Activated CD4-positive, CD25-positive, alpha-beta regulatory T cell treated with anti-CD3 and anti-CD28 coated beads, Interleukin-2, amount 50 U/mL, for 24 hours (primary cell): ENCODE data around the gene RTP3.

Experiments used
- ATAC-seq, 2 donors: fragments of 150-1000 bp; cut with Tn5 transposase; one replicate each; pipeline ENCODE4 v1.10.0; 2021; ENCODE audit warnings: mild to moderate bottlenecking in 1 of 2, moderate library complexity in 1 of 2

Gene RTP3

DNA sequence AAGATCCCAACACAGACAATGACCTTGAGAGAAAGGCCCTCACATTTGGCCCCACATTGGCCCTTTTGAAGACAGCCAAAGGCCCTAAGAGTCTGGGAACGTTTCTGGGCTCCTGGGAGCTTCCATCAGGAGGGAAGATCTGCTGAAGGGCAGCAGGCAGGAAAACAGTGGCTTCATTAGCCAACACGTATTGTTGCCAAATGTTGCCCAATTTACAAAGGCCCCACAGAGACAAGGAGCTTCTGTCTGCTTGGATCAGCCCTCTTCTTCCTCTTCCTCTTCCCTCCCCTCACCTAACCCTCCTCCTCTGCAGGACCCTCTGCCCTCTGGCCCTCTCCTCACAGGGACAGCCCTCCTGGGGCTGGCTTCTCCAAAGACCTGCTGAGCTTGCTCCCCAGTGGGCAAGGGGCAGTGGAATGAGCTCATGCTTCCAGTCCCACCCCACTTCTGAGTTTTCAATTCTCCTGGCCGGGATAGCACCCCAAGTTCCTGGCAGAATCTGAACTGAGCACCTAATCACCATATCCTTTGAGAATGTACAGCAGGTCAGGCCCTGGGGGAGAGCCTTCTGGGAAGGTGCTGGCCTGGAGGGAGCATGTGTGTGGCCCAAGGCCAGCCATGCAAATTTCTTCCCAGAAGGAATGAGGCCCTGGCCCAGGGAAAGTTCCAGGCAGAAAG is 28.0 kb upstream of the RTP3 start:
- no peak for ATAC-seq

DNA sequence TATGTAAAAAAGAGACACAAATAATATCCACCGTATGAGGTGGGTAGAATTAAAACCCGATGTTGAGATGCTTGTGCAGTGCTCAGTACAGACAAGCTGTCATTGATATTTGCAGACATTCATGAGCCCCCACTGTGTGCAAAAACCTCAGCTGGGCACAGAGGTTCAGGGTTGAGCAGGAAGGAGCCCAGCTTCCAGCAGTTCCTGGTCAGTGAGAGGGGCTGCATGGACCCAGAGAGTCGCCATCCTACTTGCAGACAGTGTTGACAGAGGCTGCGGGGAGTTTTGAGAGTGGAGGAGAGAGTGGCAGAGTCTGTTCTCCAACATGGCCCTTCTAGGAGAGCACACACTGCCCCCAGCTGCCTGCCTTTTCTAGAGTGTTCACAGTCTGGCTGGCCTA is 26.9 kb upstream of the RTP3 start:
- no peak for ATAC-seq

DNA sequence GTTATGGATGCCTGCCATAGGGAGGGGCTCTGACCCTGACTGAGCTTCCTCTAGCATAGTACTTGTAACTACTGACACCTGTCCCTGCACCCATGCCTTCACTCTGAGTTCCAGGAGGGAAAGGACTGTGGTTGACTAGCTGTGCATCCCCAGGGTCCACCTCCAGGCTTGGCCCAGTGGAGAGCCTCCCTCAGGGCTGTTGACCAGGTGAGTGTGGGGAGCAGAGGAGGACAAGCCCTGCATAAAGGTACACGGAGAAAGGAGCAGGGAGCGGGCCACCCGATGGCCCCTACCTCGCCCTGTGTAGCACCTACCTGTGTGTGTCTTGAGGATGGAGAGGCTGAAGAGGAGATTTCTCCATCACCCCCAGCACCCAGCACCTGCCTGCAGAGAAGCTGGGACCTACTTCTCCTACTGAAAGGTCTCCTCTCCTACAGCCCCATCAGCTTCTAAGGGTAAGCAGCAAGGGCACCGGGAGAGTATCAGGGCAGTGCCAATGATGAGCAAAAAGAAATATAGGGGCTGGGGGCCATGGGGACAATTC is 26.3 kb upstream of the RTP3 start:
- ATAC-seq, result no peak

DNA sequence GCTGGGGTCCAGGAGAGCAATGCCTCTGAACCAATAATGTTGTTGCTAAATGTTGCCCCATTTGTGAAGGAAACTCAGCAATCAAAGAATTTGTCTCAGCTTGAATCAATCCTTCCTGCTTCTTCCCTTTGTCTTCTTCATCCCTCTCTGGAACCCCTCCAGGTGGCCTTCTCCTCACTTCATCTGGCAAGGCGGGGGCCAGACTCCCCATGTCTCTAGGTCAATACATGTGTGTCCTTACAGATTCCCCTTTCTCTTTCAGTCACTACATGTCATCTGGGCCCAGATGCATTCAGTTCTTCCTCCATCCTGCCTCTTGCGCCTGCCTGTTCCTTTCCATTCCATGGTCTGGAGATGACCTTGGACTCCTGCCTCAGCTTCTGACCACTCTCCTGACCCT is 25.0 kb upstream of the RTP3 start:
- ATAC-seq, result no peak

DNA sequence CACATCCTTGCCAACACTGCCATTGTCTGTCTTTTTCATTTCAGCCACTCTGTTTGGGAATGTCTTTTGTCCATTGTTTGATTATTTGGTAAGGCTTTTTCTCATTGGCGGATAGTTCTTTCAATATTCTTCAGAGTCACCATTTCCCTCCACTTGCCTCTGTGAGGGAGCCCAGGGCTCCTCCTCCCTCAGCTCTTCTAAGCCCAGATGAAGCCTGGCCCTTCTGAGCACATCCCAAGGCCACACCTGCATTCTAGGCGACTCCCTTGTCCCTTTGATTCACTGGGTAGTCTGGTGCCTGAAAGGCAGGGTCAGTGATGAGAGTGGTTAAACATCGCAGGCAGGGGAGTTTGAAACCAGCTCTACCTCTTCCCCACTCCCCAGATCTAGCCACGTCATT is 20.6 kb upstream of the RTP3 start:
- ATAC-seq, result no peak

DNA sequence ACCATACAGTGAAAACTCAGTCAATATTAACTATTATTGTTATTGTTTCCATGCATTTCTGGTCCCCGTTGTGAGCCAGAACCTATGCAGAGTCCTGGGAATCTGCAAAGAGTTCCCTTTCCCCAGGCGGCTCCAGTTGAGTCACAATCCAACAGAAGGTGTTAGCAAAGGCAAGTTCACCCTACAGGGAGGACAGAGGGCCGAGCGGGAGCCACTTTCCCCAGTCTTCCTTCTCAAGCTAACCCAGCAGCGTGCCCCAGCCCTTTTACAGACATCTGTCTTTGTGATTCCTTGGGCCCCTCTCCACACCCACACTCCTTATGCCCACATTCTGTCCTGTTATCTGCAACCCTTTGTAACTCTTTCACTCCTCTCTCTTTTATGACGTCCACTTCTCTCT is 20.0 kb upstream of the RTP3 start:
- no peak for ATAC-seq

DNA sequence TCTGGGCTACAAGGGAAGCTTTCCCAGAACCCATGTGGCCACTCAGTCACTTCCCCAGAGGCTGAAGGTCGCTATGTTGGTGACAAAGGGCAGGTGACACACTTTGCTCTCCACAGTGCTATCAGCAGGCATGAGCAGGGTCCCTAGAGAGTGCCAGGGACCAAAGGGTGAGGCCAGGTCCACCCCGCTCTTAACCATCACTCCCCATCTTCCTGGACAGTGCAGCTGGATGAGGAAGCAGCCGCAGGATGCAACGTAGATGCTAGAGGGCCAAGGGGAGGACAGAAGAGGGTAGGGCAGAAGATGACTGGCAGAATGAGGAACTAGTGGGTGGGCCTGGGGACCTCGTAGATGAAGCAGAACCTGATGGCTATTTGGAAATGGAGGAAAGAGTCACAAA is 19.4 kb upstream of the RTP3 start:
- no peak for ATAC-seq

DNA sequence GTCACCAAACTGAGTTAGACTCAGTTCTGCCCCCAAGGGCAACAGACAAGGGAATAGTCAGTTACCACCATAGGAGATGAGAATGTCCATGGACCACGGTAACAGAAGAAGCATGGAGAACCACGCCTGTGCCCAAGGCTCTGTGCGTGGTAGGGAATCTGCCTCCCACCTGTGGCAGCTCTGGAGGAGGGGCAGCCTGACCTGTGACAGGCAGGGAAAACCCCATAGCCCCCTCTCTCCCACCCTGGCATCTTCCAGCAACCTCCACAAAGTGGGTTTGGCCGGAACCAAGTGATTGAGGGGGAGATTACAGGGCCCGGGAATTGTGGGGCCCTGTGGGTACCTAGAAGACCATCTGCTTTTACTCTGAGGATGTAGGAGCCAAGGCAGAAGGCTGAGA is 18.8 kb upstream of the RTP3 start:
- ATAC-seq, result no peak

DNA sequence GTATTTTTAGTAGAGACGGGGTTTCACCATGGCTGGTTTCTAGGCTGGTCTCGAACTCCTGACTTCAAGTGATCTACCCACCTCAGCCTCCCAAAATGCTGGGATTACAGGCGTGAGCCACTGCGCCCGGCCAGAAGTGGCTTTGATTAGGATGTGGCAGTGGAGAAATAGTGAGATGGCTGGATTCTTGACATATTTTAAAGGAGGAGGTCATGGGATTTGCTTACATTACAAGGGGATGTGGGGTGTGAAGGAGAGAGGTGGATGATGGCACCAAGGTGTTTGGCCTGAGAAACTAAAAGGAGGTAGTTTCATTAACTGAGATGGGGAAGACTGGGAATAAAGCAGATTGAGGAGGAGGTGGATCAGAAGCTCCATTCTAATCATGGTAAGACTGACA is 18.1 kb upstream of the RTP3 start:
- ATAC-seq, result no peak

DNA sequence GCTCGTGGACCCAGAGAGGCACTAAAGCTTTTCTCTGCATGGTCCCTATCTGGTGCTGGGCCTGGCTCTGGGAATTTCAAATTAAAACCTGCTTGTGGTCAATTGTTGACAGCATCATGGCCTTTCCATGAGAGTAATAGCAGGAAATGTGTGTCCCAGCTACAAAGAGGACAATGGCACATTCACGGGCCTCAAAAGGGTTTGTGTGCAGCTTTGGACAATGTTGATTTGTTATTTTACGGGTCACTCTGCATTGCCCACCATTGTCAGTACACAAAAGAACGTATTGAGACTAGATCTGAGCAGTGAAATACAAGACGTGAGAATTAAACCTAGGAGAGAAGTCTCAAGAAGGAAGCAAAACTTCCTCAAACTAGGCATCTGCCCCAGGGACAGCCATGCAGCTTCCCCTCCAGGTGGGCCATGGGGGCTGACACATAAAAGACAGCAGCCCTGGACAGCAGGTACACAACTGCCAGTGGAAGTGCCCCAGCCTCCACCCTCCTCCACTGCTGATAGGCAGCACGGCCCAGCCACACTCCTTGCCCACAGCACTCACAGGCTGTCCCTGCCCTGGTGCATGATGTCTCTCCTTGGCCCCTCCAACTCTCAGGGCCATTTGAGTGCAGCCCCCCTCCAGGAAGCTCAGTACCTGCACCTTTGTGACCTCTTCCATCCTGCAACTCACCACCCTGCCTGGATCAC is 17.1 kb upstream of the RTP3 start:
- ATAC-seq, result no peak

DNA sequence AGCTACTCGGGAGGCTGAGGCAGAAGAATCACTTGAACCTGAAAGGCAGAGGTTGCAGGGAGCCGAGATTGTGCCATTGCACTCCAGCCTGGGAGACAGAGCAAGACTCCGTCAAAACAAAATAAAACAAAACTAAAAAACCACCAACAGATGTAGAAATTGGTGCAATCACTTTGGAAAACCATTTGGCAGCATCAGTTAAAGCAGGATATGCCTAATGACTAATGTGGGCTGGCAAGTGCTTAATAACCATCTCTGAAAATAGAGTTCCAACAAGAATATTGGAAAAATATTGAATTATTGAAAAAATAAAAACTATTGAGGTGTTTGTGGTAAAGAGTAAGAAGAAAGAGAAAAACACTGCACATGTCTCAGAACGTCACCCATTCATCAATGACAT is 16.1 kb upstream of the RTP3 start:
- ATAC-seq, result no peak

DNA sequence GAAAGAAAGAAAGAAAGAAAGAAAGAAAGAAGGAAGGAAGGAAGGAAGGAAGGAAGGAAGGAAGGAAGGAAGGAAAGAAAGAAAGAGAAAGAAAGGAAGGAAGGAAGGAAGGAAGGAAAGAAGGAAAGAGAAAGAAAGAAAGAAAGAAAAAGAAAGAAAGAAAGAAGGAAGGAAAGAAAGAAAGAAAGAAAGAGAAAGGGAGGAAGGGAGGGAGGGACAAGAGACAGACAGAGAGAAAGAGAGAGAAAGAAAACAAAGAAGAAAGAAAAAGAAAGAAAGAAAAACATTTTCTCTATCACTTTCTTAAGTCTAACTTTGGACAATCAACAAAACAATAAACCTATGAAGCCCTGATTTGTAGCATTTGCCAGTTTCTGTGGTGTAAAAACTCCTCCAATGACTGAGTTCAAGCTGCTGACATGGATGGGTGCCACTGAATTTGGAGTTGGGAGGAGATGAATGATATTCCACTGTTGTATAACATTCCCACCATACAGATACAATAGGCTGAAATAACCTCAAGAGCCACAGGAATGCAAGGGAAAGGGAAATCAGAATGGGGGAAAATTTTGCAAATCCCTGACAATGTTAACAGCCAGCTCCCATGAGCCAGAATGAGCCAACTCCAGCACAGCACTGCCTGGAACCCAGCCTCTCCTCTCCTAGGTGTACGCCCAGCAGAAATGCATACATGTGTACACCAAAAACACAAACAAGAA is 15.0 kb upstream of the RTP3 start:
- no peak for ATAC-seq

DNA sequence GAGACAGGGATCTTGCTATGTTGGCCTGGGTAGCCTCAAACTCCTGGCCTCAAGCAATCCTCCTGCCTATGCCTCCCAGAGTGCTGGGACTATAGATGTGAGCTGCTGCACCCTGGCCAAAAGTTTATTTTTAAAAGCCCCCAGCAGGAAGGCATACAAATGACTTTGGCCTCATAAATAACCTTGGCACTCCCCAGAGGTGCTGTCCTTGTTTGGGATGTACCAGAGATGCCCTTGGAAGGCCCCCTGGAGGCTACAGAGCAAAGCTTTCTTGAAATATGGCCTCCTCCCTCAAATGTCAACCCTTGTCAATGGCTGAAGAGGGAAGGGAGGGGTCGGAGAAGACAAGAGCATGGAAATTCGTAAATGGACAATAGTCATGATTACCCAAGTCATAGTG is 14.0 kb upstream of the RTP3 start:
- ATAC-seq, result no peak

DNA sequence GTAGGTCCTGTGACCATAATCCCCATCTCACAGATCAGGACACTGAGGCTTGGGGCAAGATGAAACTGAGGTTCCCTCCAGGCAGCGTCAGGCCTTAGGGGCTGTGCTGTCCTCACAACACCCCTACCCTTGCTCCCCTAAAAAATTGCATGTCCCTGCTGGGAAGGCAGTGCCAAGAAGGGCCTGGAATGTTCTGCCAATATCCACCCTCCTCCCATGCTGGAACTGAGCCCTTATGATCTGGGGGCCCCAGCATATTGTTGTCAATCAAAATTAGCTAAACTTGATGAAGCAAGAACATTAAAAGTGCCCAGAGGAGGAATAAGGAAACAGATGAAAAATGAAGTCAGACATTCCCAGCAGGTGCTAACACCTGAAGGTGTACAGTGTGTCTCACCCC is 13.4 kb upstream of the RTP3 start:
- no peak for ATAC-seq

DNA sequence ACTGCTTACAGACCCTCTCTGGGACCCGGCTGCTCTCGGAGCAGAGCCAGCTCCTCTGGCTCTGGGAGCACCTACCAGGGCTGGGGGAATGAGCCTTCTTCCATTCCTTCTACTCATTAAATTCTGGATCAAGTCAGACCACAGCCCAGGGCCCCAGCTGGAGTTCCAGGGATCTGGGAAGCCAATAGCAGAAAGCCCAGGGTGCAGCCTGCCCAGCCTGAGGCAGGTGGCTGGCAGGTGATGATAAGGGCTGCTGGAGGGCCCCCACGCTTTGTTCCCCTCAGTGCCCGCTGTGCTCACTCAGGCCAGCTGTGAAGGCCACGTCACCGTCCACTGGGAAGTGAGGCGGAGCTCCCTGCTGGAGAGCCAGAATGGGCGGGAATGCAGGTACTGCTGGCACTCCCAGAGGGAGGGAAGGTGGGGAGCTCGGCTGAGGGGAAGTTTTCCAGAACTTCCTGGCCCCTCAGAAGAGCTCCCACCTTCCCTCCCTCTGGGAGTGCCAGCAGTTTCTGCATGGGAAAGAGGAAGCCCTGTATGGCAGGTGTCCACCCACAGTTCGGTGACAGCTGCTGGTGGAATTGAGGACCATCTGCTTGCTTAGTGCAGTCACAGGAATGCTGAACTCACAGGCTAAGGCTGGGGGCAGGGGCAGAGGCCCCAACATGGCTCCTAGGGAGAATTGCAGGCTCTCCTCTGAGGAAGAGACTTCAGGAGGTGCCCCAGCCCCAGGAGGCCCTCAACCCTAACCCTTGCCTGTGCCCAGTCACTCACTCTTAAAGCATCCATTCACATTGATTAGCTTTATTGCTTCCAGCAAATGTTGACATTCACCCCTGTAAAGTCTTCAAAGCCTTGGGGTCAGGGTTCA is 12.6 kb upstream of the RTP3 start:
- no peak for ATAC-seq

DNA sequence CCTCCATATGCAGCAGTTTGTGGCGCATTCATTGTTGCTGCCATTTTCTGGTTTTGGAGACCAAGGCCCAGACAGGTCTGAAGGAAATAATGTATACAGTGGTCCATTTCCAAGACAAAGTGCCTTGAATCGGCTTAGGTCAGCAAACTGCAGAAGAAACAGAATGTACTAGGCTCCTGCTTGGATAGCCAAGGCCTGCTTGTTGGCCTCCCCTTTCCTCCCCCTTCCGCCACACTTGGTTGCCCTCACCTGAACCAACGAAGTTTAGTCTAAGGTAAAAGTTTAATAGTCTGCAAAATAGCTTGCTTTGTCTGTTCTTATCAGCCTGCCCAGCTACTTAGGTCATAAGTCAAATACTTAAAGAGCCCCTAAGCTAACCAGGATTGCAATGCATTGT is 12.0 kb upstream of the RTP3 start:
- ATAC-seq, result no peak

DNA sequence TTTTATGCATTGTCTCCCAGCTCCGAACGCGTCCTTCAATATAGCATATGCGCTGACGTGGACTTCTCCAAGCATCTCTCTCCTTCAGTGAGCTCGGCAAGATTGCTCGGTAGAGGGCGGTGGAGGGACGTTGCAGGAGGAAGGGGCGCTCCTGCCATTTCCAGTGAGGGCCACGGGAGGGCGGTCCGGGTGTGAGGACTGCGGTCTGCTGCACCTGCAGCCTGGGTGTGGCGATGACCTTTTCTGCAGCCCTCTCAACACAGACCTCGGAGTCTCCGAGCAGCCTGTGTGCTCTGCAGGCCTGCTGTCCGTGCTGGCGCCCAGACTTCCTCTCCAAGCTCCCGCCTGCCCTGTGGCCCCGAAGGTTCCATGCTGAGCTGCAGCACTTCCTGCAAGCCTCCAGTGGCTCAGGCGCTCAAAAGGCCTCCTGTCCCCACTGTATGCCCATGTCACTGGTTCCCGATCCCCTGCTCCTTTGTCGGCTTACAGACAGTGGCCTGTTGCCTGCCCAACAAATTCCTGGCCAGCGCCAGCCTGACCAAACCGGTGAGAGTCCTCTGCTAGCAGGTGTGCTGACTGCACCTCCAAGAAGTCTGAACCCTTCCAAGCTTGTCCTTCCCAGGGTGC is 8.9 kb upstream of the RTP3 start:
- ATAC-seq, result peak; percentile 96

DNA sequence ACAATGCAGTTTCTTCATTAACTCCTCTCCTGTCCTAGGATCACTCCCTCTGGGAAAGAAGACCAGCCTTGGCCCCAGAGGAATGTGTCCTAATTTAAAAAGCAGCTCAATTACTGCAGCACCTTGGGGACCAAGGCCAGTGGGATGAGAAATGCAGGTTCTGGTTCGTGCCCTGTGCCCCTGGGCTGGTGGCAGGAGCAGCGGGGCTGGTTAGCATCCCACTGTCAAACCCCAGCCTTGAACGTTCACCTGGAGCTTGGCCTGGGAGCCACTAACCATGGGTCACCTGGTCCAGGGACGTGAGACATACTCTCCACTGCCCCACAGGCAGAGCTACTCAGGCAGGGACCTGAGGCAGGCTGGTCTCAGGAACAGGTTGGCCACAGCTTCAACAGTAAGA is 8.4 kb upstream of the RTP3 start:
- no peak for ATAC-seq

DNA sequence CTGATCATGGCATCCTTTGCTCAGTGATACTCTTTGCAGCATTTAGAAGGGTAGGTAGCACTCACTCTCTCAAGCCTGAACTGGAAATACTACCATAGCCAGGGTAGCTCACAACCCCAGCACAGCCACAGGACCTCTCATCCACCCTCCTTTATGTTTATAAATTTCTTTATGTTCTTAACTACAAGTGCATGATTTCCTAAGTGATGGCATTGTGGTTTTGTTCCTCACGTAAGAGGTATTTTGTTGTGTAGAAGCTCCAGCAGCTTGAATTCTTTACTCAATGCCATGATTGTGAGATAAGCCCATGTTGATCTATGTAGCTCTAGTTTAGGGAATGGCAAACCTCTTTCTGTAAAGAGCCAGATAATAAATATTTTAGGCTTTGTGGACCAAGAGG is 7.9 kb upstream of the RTP3 start:
- ATAC-seq, result no peak

DNA sequence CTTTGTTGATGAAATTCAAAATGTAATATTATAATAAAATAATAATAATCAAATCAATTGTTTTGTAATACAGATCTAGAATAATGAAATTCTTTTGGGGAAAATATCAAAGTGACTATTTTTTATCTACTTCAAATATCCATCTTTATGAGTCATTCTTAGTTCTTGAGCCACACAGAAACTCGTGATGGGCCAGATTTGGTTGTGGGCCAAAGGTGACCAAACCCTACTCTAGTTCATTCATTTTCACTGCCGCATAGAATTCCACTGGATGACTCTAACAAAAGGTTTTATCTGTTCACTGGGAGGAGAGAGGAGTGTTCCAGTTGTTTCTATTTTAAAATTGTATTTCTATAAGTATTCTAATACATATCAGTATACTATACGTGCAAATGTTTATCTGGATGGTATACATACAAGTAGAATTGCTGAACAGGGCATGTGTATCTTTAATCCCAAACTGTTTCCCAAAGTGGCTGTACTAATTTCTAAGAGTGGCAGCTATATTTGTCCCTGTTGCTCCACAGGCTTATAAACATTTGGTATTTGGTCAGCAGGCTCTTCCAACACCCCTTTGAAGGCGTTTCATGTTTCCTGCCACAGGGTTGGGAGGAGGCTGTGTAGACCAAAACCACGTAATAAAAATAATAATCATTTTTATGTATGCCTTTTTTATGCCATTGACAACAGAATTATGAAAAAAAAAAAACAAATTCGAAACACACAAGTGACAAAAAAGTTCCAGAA is 7.3 kb upstream of the RTP3 start:
- no peak for ATAC-seq
